Measurements from ENCODE around the gene TEX44.
A peak's percentile ranks its signal among the peaks of the same experiment; 100 is the strongest.
"Not testable (repeated sequence)": the region's sequence is repeated elsewhere in the genome, so short reads cannot be mapped to it uniquely, and the experiment has no call there.

Gene TEX44

GRCh38 chr2:231592636-231593145 lies at the start of gene TEX44:
Gene TEX44, plus strand, starts transcription at chr2:231592864. Its CDS starts 88 bp downstream, at chr2:231592952.
- DNase-seq (ENCODE audit: low read depth in 2 of 2, low spot score in 1 of 2), result no peak

GRCh38 chr2:231545105-231545902 lies 47.4 kb upstream of the TEX44 start:
- peak in 1 of 2 donors; percentile 40 for DNase-seq (ENCODE audit: low read depth in 2 of 2, low spot score in 1 of 2)

DNA sequence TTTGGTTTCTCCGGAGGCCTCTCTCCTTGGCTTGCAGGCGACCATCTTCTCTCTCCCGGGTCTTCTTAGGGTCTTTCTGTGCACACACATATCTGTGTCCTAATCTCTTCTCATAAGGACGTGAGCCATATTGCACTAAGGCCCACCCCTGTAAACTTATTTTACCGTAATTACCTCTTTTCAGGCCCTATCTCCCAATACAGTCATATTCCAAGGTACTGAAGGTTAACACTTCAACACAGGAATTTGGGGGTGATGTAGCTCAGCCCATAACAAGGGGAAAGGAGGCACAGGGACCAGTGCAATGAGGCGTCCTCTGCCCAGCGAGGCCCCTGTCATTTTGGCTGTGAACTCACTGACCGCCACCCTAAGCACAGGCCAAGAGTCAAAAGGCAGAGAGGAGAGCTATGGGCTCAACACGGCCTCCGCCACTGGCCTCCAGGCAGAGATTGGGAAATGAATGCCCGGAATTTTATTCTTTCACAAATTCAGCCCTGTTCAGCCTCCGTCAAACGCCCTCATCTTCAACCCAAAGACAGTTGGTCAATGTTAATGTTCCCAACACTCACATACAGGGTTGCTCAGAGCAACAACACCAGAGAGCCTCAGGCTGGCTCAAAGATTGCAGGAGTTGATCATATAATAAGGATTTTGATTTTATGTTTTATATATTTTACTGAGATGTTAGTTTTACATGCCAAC lies 46.5 kb upstream of the TEX44 start:
- no peak for DNase-seq (ENCODE audit: low read depth in 2 of 2, low spot score in 1 of 2)

- no peak for DNase-seq (ENCODE audit: low read depth in 2 of 2, low spot score in 1 of 2)
Observed at GRCh38 chr2:231547315-231548110, 45.2 kb upstream of the TEX44 start.

DNA sequence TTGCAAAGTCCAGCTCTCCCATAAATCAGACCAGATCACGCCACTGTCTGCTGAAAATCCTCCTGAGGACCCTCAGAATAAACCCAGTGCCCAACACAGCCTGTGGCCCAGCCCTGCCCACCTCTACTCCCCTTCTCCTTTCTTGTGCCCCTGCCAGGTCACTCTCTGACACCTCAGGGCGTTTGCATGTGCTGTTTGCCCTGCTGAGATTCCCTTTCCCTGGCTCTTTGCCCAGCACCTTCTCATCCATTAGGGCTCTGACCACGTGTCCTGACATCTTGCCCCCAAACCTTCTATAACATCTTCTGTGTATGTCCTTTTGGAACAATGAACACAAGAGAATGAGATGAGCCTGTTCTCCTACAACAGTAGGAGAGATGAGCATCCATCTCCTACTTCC lies 43.9 kb upstream of the TEX44 start:
- no peak for DNase-seq (ENCODE audit: low read depth in 2 of 2, low spot score in 1 of 2)

GRCh38 chr2:231549446-231550239 lies 43.0 kb upstream of the TEX44 start:
- DNase-seq (ENCODE audit: low read depth in 2 of 2, low spot score in 1 of 2), result no peak

GRCh38 chr2:231552752-231553151 lies 39.9 kb upstream of the TEX44 start:
- DNase-seq (ENCODE audit: low read depth in 2 of 2, low spot score in 1 of 2), result no peak

DNA sequence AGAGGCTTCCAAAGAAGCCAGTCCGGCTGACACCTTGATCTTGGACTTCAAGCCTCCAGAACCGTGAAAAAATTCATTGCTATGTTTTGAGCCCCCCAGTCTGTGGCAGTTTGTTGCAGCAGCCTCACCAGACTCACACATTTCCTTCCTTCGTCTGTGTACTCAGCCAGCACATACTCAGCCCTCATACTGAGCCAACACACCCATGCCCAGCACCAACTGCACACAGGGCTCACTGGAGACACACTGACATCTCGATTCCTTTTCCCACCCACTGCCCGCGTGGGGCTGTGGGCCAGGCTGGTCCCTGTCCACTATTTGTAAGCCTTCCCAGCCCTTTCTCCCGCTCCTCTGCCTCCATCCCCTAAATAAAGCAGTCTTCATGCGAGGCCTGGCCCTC lies 38.3 kb upstream of the TEX44 start:
- no peak for DNase-seq (ENCODE audit: low read depth in 2 of 2, low spot score in 1 of 2)

- no peak for DNase-seq (ENCODE audit: low read depth in 2 of 2, low spot score in 1 of 2)
Observed at GRCh38 chr2:231554748-231555545, 37.7 kb upstream of the TEX44 start.

- not testable (repeated sequence) for DNase-seq (ENCODE audit: low read depth in 2 of 2, low spot score in 1 of 2)
Observed at GRCh38 chr2:231556496-231556895, 36.2 kb upstream of the TEX44 start.

- DNase-seq (ENCODE audit: low read depth in 2 of 2, low spot score in 1 of 2), result no peak
Observed at GRCh38 chr2:231556981-231557380, 35.7 kb upstream of the TEX44 start.

GRCh38 chr2:231557571-231558217 lies 35.0 kb upstream of the TEX44 start:
- peak; percentile 15 to 27 for DNase-seq (ENCODE audit: low read depth in 2 of 2, low spot score in 1 of 2)

- DNase-seq (ENCODE audit: low read depth in 2 of 2, low spot score in 1 of 2), result no peak
Observed at GRCh38 chr2:231563378-231563961, 29.2 kb upstream of the TEX44 start.

- no peak for DNase-seq (ENCODE audit: low read depth in 2 of 2, low spot score in 1 of 2)
Observed at GRCh38 chr2:231565887-231566594, 26.6 kb upstream of the TEX44 start.

DNA sequence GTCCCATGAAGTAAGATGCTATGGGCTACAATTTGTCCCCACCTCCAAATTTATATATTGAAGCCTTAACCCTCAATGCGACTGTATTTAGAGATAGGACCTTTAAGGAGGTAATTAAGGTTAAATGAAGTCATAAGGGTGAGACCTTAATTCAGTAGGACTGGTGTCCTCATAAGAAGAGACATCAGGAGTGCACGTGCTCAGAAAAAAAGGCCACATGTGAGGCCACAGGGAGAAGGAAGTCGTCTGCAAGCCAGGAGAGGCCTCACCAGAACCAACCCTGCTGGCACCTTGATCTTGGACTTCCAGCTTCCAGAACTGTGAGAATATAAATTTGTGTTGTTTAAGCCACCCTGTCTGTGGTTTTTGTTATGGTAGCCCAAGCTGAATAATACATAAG lies 25.5 kb upstream of the TEX44 start:
- DNase-seq (ENCODE audit: low read depth in 2 of 2, low spot score in 1 of 2), result no peak

- DNase-seq (ENCODE audit: low read depth in 2 of 2, low spot score in 1 of 2), result no peak
Observed at GRCh38 chr2:231568098-231568784, 24.4 kb upstream of the TEX44 start.

DNA sequence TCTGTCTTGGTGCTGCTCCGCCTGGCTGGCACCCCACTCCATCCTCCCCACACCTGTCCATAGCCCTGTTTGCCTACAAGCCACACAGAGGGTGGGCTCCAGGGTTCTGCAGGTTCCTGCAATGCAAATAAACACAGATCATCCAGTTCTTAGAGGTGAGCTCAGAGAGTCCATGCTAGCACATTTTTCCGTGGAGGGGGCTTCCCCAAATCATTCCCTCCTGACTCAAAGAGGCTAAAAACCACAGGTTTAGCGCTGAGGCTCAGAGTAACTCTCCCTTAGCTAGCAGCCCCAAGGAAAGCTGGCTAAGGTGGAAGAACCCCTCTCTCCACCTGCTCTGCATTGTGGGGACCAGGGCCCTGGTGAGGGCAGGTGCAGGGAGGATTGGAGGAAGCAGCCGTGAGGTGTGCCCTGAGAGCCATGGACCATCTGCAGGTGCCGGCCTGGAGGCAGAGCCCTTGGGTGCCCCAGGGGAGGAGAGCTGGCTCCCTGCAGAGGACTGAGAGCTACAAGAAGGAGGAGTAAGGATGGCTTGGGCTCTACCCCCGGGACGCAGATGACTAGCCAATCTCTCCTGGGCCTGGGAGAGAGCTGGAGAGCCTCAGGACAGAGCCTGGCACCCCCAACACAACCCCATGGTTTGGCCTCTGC lies 23.8 kb upstream of the TEX44 start:
- DNase-seq (ENCODE audit: low read depth in 2 of 2, low spot score in 1 of 2), result no peak

Measured in stimulated activated CD8-positive, alpha-beta memory T cell treated with anti-CD3 and anti-CD28 coated beads, Interleukin-4, amount 100 ng/mL, for 4 hours (primary cell).